ENCODE results near the gene GPR3. TPM values are rescaled to one million over a fixed set of nuclear protein-coding genes. Genes with fewer than 3 reads are reported as not detected.

The GPR3 gene
- total RNA-seq, 2 experiments from 2014 or later, result 0.21 TPM; not detected in 1

DNA sequence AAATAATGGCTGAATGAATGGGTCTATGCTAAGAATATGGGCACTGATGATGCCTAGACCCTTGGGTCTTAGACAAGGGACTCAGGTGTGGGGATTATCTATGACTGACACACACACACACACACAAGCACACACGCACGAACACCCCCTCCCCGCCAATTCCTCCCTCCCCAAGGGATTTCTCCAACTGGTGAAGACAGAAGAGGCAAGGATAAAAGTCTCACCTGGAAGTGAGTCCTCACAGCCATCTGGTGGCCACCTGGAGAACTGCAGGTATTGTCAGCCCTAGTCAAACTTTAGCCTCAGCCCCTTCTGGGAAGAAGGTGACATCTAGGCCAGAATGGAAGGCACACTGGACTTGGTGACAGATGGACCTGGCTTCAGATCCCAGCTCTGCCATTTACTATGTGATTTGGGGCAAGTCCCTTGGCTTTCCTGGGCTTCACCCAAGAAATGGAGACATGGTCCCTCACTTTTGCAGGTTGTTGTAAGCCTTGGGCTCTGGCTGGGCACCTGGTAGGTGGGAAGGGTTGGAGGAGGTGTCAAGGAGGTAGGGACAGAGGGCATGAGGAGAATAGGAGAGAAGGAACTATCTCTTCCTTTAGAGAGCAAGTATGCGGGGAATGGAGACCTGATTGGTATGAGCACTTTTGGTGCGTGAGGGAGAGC lies 4.0 kb upstream of the GPR3 start:
- POLR2A ChIA-PET, result interaction anchor here (0.7 kb wide), 1 partner anchor 14 kb away, joined by 9 read pairs; the partner anchor contains the start of gene FCN3
- peak; percentile 82 for DNase-seq

DNA sequence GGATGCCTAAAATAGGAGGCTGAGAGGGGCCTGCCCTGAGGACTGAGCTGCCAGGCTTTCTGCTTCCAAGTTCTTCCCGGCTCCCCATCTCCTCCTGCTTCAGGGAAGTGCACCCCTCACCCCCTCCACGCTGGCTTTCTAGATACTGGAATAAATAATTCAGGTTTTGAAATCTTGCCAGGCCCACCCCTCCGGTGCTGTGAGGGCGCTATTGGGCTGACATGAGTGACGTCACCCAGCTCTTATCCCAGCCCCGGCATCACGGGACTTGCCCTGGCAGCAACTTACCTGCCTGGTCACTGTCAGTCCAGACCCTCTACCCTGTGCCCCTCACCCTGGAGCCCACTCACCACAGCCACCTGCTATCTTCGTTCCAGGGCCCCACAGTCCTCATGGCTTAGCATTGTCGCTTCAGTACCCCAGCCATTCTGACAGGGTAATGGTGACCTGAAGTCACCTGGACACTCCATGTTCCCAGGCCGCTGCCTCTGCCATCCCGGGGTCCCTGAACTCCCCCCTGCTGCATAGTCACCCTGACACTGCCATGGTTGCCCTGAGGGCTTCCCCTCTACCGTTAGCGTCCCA lies 819 bp upstream of the GPR3 start:
- Mint-ChIP-seq H3K9me3 (no peaks in the 10 kb centered on the region), H3K36me3 (ENCODE audit: low read depth) (no peaks in the 10 kb centered on the region), H3K27ac (no peak overlapping the region), H3K27me3 (peaks cover 8% of the 10 kb centered on the region), H3K4me3 (peak overlapping the region; percentile 64), H3K4me1 (peaks cover 15% of the 10 kb centered on the region)
- DNase-seq, result no peak
- ChIA-PET POLR2A (no interaction called here), CTCF (interaction anchor here (0.6 to 3.2 kb wide), 13 partner anchors 10 to 271 kb away, joined by 3 to 28 read pairs (median 4); partner anchors contain the start of gene MAP3K6)

More for the DNA sequence above, 4.0 kb upstream of the GPR3 start:
- Mint-ChIP-seq H3K9me3 (no peaks in the 10 kb centered on the region), H3K4me1 (peaks cover 15% of the 10 kb centered on the region), H3K27ac (no peak overlapping the region), H3K27me3 (peaks cover 13% of the 10 kb centered on the region), H3K36me3 (ENCODE audit: low read depth) (no peaks in the 10 kb centered on the region), H3K4me3 (no peak overlapping the region)
- CTCF ChIA-PET, result interaction anchor here (0.7 to 3.8 kb wide), 9 partner anchors 11 to 92 kb away, joined by 3 to 33 read pairs (median 5); partner anchors contain the start of gene SYTL1

DNA sequence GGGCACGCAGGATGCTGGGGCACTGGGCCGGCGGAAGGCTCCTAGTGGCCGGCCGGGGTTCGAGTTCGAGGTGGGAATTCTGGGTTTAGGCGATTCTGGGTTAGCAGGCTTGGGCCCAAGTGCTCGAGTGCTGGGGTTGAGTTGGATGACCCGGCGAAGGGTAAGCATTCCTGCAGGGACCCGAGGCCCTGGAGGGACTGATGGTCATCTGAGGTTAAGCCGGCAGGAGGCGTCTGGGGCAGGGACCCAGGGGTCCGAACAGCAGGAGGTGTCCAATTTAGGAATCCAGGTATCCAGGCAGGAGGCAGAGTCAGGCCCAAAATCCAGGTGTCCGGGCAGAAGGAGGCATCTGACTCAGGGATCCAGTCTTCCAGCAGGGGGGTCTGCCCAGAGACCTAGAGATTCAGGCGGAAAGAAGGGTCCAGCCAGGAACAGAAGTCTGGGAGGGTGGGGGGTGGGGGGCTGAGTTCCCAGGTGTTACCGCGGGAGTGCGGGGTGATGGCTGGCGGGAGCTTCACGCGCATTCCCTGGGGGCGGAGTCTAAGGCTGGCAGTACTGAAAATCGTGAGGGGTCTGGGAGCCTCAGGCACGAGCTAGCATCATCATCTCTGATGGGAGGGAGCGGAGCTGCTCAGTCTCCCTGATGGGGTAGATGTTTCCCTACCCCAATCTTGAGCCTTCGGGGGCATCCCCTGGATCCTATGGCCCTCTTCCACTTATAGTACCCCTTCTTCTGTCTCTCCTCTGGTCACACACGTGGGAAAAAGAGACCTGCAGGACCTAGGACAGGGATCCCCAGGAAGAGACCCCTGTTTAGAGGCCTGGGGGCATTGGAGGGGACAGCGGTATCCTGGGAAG lies 585 bp downstream of the GPR3 start:
- H3K27me3 Mint-ChIP-seq, result peaks cover 8% of the 10 kb centered on the region
- ChIA-PET CTCF (interaction anchor here (6.1 kb wide), 1 partner anchor 94 kb away, joined by 112 read pairs; no protein-coding TSS in a partner anchor), POLR2A (no interaction called here)
- peak overlapping the region; percentile 19 for H3K27ac Mint-ChIP-seq
- peak overlapping the region; percentile 64 for H3K4me3 Mint-ChIP-seq
- no peaks in the 10 kb centered on the region for H3K36me3 Mint-ChIP-seq (ENCODE audit: low read depth)
- no peaks in the 10 kb centered on the region for H3K9me3 Mint-ChIP-seq
- peaks cover 15% of the 10 kb centered on the region for H3K4me1 Mint-ChIP-seq
- no peak for DNase-seq

DNA sequence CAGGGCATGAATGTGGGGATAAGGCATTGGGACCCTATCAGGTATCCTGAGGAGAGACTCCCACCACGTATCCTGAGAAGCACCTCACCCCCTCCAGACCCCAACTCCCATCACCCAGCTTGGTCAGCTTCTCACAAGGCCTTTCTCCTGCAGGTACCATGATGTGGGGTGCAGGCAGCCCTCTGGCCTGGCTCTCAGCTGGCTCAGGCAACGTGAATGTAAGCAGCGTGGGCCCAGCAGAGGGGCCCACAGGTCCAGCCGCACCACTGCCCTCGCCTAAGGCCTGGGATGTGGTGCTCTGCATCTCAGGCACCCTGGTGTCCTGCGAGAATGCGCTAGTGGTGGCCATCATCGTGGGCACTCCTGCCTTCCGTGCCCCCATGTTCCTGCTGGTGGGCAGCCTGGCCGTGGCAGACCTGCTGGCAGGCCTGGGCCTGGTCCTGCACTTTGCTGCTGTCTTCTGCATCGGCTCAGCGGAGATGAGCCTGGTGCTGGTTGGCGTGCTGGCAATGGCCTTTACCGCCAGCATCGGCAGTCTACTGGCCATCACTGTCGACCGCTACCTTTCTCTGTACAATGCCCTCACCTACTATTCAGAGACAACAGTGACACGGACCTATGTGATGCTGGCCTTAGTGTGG lies 1.3 kb downstream of the GPR3 start:
- peak overlapping the region; percentile 64 for H3K4me3 Mint-ChIP-seq
- H3K4me1 Mint-ChIP-seq, result peaks cover 15% of the 10 kb centered on the region
- peaks cover 5% of the 10 kb centered on the region for H3K27me3 Mint-ChIP-seq
- DNase-seq, result no peak
- no peaks in the 10 kb centered on the region for H3K9me3 Mint-ChIP-seq
- ChIA-PET POLR2A (no interaction called here), CTCF (interaction anchor here (0.9 to 6.1 kb wide), 6 partner anchors 27 to 214 kb away, joined by 4 to 112 read pairs (median 10); partner anchors contain the start of gene MAP3K6)
- H3K36me3 Mint-ChIP-seq (ENCODE audit: low read depth), result no peaks in the 10 kb centered on the region
- H3K27ac Mint-ChIP-seq, result no peak overlapping the region

DNA sequence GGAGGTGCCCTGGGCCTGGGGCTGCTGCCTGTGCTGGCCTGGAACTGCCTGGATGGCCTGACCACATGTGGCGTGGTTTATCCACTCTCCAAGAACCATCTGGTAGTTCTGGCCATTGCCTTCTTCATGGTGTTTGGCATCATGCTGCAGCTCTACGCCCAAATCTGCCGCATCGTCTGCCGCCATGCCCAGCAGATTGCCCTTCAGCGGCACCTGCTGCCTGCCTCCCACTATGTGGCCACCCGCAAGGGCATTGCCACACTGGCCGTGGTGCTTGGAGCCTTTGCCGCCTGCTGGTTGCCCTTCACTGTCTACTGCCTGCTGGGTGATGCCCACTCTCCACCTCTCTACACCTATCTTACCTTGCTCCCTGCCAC lies 1.8 kb downstream of the GPR3 start:
- no peak for DNase-seq
- Mint-ChIP-seq H3K27me3 (peaks cover 5% of the 10 kb centered on the region), H3K4me1 (peaks cover 15% of the 10 kb centered on the region), H3K9me3 (no peaks in the 10 kb centered on the region), H3K36me3 (ENCODE audit: low read depth) (no peaks in the 10 kb centered on the region), H3K4me3 (no peak overlapping the region), H3K27ac (no peak overlapping the region)
- POLR2A ChIA-PET, result no interaction called here
- CTCF ChIA-PET, result interaction anchor here (0.6 to 6.1 kb wide), 23 partner anchors 10 to 467 kb away, joined by 3 to 112 read pairs (median 5); partner anchors contain the start of genes CD164L2 and MAP3K6

DNA sequence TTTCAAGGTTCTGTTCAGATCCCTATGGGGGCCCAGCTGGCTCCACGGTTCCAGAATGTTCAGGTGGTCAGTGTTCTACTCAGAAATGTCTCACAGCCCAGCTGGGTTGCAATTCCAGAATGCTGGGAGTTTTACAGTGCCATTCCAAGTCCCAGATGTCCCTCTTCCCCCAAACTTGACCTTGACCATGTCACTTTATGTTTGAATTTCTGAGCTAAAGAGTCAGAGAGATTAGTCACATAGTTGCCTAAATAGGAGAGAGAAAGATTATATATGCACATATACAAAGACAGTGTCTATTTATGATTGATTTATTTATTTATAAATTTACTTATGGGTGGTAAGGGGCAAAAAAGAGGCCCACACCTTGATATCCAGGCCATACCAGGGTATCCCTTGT lies 2.5 kb downstream of the GPR3 start:
- H3K4me1 Mint-ChIP-seq, result peaks cover 15% of the 10 kb centered on the region
- ChIA-PET CTCF (interaction anchor here (0.6 to 6.1 kb wide), 30 partner anchors 10 to 467 kb away, joined by 3 to 112 read pairs (median 5); partner anchors contain the start of genes CD164L2 and MAP3K6), POLR2A (no interaction called here)
- no peaks in the 10 kb centered on the region for H3K9me3 Mint-ChIP-seq
- H3K27me3 Mint-ChIP-seq, result no peaks in the 10 kb centered on the region
- H3K36me3 Mint-ChIP-seq (ENCODE audit: low read depth), result no peaks in the 10 kb centered on the region
- no peak for DNase-seq
- no peak overlapping the region for H3K4me3 Mint-ChIP-seq
- peak overlapping the region; percentile 31 for H3K27ac Mint-ChIP-seq

DNA sequence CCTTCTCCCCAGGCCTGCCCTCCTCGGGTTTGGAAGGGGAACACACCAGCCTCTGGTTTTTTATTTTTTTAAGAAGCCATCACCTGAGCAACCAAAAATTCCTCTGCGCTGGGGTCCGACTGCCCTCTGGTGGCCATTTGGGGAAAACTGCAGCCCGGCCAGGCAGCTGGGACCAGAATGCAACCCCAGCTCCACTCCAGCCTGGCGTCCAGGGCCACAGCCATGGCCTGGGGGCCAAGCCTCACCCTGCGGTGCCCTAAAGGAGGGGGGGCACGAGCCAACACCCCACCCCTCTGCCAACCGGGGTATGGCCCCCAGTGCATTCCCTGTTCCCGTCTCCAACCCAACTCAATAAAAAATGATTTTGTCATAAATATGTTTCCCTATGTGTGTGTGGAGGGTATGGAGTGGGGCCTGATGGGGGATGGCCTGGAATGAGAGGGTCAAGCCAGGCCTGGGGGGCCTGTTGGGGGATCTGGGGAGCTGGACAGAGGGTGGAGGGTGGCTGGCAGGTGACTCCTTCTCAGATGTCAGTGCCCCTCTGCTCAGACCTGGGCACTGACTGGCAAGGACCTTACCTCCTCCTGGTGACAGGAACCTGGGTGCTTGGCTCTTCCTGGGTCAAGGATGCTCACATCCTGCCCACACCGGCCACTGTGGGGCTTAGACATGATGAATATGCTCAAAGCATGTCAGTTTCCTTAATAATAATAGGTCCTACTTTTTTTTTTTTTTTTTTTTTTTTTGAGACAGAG lies 3.2 kb downstream of the GPR3 start:
- H3K27me3 Mint-ChIP-seq, result no peaks in the 10 kb centered on the region
- ChIA-PET CTCF (interaction anchor here (0.6 to 6.1 kb wide), 30 partner anchors 9 to 281 kb away, joined by 3 to 112 read pairs (median 4); partner anchors contain the start of genes CD164L2 and MAP3K6), POLR2A (no interaction called here)
- H3K27ac Mint-ChIP-seq, result peak overlapping the region; percentile 31
- DNase-seq, result peak; percentile 84
- no peaks in the 10 kb centered on the region for H3K9me3 Mint-ChIP-seq
- H3K36me3 Mint-ChIP-seq (ENCODE audit: low read depth), result no peaks in the 10 kb centered on the region
- H3K4me3 Mint-ChIP-seq, result no peak overlapping the region
- H3K4me1 Mint-ChIP-seq, result peaks cover 15% of the 10 kb centered on the region

DNA sequence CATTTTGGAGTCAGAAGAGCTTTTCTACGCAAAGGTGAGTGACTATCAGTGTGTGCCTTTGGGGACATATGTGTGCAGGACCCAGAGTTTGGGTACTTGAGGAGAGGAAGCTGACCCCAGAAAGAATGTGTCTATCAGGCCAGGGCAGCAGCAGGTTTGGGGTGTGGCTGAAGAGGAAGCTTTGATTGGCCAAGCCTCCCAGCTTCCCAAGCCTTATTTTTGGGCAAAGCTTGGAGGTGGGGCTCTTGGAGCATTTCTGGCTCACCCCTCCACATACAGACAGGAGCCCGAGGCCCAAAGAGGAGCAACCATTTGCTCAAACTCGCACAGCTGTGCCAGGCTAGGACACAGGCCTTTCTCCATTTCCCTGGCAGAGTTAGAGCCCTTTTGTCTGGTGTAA lies 4.7 kb downstream of the GPR3 start:
- POLR2A ChIA-PET, result no interaction called here

DNA sequence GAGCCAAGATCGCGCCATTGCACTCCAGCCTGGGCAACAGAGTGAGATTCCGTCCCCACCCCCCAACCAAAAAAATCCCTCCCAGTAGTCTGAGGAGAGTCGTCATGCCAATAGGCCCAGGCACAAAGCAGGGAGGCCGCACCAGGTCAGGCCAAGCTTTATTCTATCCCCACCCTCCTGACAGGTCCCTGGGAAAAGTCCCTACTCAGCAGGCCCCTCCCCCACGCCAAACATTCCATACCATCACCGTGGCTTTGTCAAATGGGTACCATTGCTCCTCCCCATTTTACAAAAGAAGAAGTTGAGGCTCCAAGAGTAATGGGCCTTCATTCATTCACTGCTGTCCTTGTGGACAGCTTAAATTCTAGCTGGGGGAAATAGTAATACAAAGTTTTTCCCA lies 5.3 kb downstream of the GPR3 start:
- CTCF ChIA-PET, result interaction anchor here (0.6 to 6.1 kb wide), 4 partner anchors 40 to 265 kb away, joined by 3 to 112 read pairs (median 20); no protein-coding TSS in a partner anchor
- no peaks in the 10 kb centered on the region for H3K9me3 Mint-ChIP-seq
- peaks cover 5% of the 10 kb centered on the region for H3K4me1 Mint-ChIP-seq
- DNase-seq, result no peak
- H3K36me3 Mint-ChIP-seq (ENCODE audit: low read depth), result no peaks in the 10 kb centered on the region
- POLR2A ChIA-PET, result no interaction called here
- H3K4me3 Mint-ChIP-seq, result no peak overlapping the region
- H3K27ac Mint-ChIP-seq, result no peak overlapping the region
- no peaks in the 10 kb centered on the region for H3K27me3 Mint-ChIP-seq

More for the DNA sequence above, 4.7 kb downstream of the GPR3 start:
- H3K27ac Mint-ChIP-seq, result peak overlapping the region; percentile 50
- no peaks in the 10 kb centered on the region for H3K36me3 Mint-ChIP-seq (ENCODE audit: low read depth)
- CTCF ChIA-PET, result interaction anchor here (1.0 to 6.1 kb wide), 5 partner anchors 10 to 266 kb away, joined by 4 to 112 read pairs (median 15); partner anchors contain the start of gene MAP3K6
- no peaks in the 10 kb centered on the region for H3K27me3 Mint-ChIP-seq
- no peak overlapping the region for H3K4me3 Mint-ChIP-seq
- no peaks in the 10 kb centered on the region for H3K9me3 Mint-ChIP-seq
- peaks cover 8% of the 10 kb centered on the region for H3K4me1 Mint-ChIP-seq
- no peak for DNase-seq

DNA sequence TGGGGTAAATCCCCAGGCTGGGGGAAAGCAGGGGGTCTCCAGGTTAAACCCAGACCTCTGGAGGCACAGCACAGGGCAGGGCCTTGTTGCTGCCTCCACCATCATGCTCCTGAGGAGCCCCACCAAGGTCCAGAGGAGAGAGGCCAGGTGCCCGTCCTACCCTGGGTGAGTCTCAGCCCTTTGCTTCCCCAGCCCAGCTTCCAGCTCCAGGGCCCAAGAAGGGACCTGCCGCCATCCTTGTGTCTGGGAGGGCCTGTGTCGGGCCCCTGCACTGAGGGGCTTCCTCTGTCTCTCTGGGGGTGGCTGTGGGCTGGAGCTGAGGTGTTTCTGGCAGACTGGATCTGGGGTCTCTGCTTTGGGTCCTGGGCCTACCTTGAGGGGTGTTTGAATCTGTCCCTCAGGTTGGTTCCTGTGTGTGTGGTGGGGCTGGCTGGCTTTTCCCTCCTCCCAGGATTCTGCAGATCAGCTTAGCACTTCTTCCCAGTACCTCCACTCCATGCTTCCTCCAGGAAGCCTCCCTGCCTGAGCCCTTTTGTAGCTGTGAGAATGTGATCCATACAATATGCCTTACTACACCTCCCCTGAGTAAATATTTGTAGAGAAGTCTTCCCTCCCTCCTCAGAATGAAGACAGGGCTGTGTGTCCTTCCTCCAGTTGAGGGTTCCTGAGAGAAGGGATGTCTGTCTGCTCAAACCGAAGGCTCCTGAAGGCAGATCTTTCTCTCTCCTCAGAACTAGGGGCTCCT lies 6.2 kb downstream of the GPR3 start:
- no peak overlapping the region for H3K4me3 Mint-ChIP-seq

More for the DNA sequence above, 6.2 kb downstream of the GPR3 start:
- ChIA-PET CTCF (interaction anchor here (1.0 to 6.1 kb wide), 6 partner anchors 11 to 264 kb away, joined by 3 to 112 read pairs (median 5); no protein-coding TSS in a partner anchor), POLR2A (no interaction called here)
- DNase-seq, result no peak
- Mint-ChIP-seq H3K4me1 (peaks cover 8% of the 10 kb centered on the region), H3K27me3 (no peaks in the 10 kb centered on the region), H3K27ac (no peak overlapping the region), H3K36me3 (ENCODE audit: low read depth) (no peaks in the 10 kb centered on the region), H3K9me3 (no peaks in the 10 kb centered on the region)
